Right renal pelvis (tissue), 4 donors: ENCODE data around the gene TRAPPC10. TPM values are rescaled to one million over a fixed set of nuclear protein-coding genes. Genes with fewer than 3 reads are reported as not detected.
"Not testable (repeated sequence)": the region's sequence is repeated elsewhere in the genome, so short reads cannot be mapped to it uniquely, and the experiment has no call there.

ENCODE experiments used
- DNase-seq, 4 donors: peaks; one replicate each; pipeline ENCODE4 v3.0.0-alpha.2; 2013; ENCODE audit warnings: low read depth in 4 of 4, low spot score in 3 of 4, missing footprints in 1 of 4
- polyA plus RNA-seq, 4 donors: library from polyadenylated mRNA; unstranded; fragments of 120-200 nt; gene quantifications; one replicate each; pipeline ENCODE4 v1.2.1, GENCODE V29; 2013; ENCODE audit not compliant: insufficient read length in 4 of 4

The TRAPPC10 gene
- polyA plus RNA-seq, 4 donors: 38.2 to 40.8 (median 39.4) TPM

GRCh38 chr21:44086636-44087425 lies 74.7 kb downstream of the TRAPPC10 start:
- no peak for DNase-seq

- DNase-seq: no peak
Observed at GRCh38 chr21:44087426-44088400, 75.6 kb downstream of the TRAPPC10 start.

- no peak for DNase-seq
Observed at GRCh38 chr21:44088401-44088780, 76.3 kb downstream of the TRAPPC10 start.

- DNase-seq: peak in 2 of 4 donors; percentile 49 to 66
Observed at GRCh38 chr21:44089001-44089911, 77.1 kb downstream of the TRAPPC10 start.

- DNase-seq: no peak
Observed at GRCh38 chr21:44090325-44090724, 78.2 kb downstream of the TRAPPC10 start.

GRCh38 chr21:44092211-44092610 lies 80.1 kb downstream of the TRAPPC10 start:
- no peak for DNase-seq

- DNase-seq: no peak
Observed at GRCh38 chr21:44093761-44094160, 81.7 kb downstream of the TRAPPC10 start.

GRCh38 chr21:44094832-44095231 lies 82.7 kb downstream of the TRAPPC10 start:
- no peak for DNase-seq

- not testable (repeated sequence) for DNase-seq
Observed at GRCh38 chr21:44098507-44098906, 86.4 kb downstream of the TRAPPC10 start.

- DNase-seq: not testable (repeated sequence)
Observed at GRCh38 chr21:44098964-44099363, 86.9 kb downstream of the TRAPPC10 start.

- DNase-seq: not testable (repeated sequence)
Observed at GRCh38 chr21:44107026-44107501, 95.0 kb downstream of the TRAPPC10 start, which contains the start of gene PWP2. Gene PWP2, plus strand, starts transcription at chr21:44107399. Its CDS starts 18 bp downstream, at chr21:44107417.

- DNase-seq: not testable (repeated sequence)
Observed at GRCh38 chr21:44107589-44107988, 95.5 kb downstream of the TRAPPC10 start.

- DNase-seq: not testable (repeated sequence)
Observed at GRCh38 chr21:44113702-44114371, 101.7 kb downstream of the TRAPPC10 start.

GRCh38 chr21:44122131-44122530 lies 110.0 kb downstream of the TRAPPC10 start:
- not testable (repeated sequence) for DNase-seq

GRCh38 chr21:44127827-44128226 lies 115.7 kb downstream of the TRAPPC10 start:
- DNase-seq: not testable (repeated sequence)

GRCh38 chr21:44133715-44134057 lies 121.6 kb downstream of the TRAPPC10 start:
- not testable (repeated sequence) for DNase-seq

GRCh38 chr21:44134732-44135131 lies 122.6 kb downstream of the TRAPPC10 start:
- DNase-seq: not testable (repeated sequence)

GRCh38 chr21:44138039-44138438 lies 125.9 kb downstream of the TRAPPC10 start:
- DNase-seq: not testable (repeated sequence)

- peak in 1 of 4 donors; percentile 1 for DNase-seq
Observed at GRCh38 chr21:44139787-44140551, 127.9 kb downstream of the TRAPPC10 start.
